Left ventricle myocardium inferior (tissue), 1 donor: ENCODE results near the gene GCK. TPM values are rescaled to one million over a fixed set of nuclear protein-coding genes. Genes with fewer than 3 reads are reported as not detected.

ENCODE experiments used
- DNase-seq: peaks from one replicate; pipeline ENCODE4 v3.0.0-alpha.2; 2020
- H3K27ac ChIP-seq: fragments of 200-600 bp; replicated peaks from 2 replicates; pipeline ENCODE4 v1.8.0; 2021
- H3K27me3 ChIP-seq: fragments of 200-600 bp; 2 replicates; pipeline ENCODE4 v1.8.0; 2021; ENCODE audit warnings: low read depth
- H3K36me3 ChIP-seq: fragments of 200-600 bp; 2 replicates; pipeline ENCODE4 v1.8.0; 2021
- H3K4me1 ChIP-seq: fragments of 200-600 bp; 2 replicates; pipeline ENCODE4 v1.8.0; 2021
- H3K4me3 ChIP-seq: fragments of 200-600 bp; 2 replicates; pipeline ENCODE4 v1.8.0; 2021; ENCODE audit warnings: mild to moderate bottlenecking, moderate library complexity
- H3K9me3 ChIP-seq: fragments of 200-600 bp; replicated peaks from 2 replicates; pipeline ENCODE4 v1.8.0; 2021
- intact Hi-C: fragments of 100-400 bp; cut with micrococcal nuclease; formaldehyde crosslinking; loops from one replicate; pipeline ENCODE4 v1.11.0; 2022
- total RNA-seq: library from RNA; stranded (reverse); fragmentation: NEBNext Ultra II Directional; extraction: Animal tissue kit (Norgen Biotek cat#: 25700); gene quantifications from one replicate; pipeline ENCODE4 v1.2.1, GENCODE V29; 2021
- TF ChIP-seq, protein P1 (sequence below): fragments of 200-600 bp; IDR thresholded peaks from 2 replicates; pipeline ENCODE4 v1.8.0; 2021; ENCODE audit warnings: antibody characterized with exemption, mild to moderate bottlenecking, borderline replicate concordance
- donor health status: DM: no; HTN: yes; CAD: no; lungs with severe emphysema.

GCK gene
- total RNA-seq, 1 donor from 2014 or later = 0.49 TPM

- DNase-seq = no peak
- Histone ChIP-seq H3K4me3 (no peak overlapping the region), H3K9me3 (no peaks in the 10 kb centered on the region), H3K27me3 (peaks cover 10% of the 10 kb centered on the region), H3K36me3 (no peaks in the 10 kb centered on the region), H3K4me1 (peaks cover 21% of the 10 kb centered on the region), H3K27ac (no peak overlapping the region)
- TF ChIP-seq, protein P1, sequence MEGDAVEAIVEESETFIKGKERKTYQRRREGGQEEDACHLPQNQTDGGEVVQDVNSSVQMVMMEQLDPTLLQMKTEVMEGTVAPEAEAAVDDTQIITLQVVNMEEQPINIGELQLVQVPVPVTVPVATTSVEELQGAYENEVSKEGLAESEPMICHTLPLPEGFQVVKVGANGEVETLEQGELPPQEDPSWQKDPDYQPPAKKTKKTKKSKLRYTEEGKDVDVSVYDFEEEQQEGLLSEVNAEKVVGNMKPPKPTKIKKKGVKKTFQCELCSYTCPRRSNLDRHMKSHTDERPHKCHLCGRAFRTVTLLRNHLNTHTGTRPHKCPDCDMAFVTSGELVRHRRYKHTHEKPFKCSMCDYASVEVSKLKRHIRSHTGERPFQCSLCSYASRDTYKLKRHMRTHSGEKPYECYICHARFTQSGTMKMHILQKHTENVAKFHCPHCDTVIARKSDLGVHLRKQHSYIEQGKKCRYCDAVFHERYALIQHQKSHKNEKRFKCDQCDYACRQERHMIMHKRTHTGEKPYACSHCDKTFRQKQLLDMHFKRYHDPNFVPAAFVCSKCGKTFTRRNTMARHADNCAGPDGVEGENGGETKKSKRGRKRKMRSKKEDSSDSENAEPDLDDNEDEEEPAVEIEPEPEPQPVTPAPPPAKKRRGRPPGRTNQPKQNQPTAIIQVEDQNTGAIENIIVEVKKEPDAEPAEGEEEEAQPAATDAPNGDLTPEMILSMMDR = no peak
- intact Hi-C loops = no loop called here
These were observed 81.9 kb downstream of the GCK start for GRCh38 chr7:44107116-44107960.

DNA sequence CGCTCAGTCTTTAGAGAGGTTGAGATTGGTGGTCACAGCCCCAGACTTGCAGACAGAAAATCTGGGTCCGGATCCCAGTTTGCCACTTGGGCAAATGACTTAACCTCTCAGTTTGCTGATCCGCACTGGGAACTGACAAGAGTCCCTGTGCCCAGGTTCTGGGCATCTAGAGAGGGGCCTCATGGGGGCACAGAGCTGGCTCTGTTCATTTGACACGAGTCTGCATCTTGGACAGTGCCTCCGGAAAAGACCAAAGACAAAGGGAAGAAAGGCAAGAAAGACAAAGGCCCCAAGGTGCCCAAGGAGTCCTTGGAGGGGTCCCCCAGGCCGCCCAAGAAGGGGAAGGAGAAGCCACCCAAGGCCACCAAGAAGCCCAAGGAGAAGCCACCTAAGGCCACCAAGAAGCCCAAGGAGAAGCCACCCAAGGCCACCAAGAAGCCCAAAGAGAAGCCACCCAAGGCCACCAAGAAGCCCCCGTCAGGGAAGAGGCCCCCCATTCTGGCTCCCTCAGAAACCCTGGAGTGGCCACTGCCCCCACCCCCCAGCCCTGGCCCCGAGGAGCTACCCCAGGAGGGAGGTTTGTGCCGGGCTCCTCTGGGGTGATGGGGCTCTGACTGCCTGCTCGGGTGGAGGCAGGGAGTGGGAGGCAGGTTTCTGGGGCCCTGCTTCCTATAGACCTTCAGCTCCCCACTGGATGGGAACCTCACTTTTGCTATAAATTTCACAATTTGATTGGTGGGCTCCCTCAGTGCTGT, 82.8 kb downstream of the GCK start:
- Histone ChIP-seq H3K9me3 (no peaks in the 10 kb centered on the region), H3K27me3 (peaks cover 10% of the 10 kb centered on the region), H3K4me1 (peaks cover 21% of the 10 kb centered on the region), H3K36me3 (no peaks in the 10 kb centered on the region), H3K27ac (no peak overlapping the region), H3K4me3 (no peak overlapping the region)
- DNase-seq = no peak
- TF ChIP-seq, protein P1 = no peak
- intact Hi-C loops = no loop called here

DNA sequence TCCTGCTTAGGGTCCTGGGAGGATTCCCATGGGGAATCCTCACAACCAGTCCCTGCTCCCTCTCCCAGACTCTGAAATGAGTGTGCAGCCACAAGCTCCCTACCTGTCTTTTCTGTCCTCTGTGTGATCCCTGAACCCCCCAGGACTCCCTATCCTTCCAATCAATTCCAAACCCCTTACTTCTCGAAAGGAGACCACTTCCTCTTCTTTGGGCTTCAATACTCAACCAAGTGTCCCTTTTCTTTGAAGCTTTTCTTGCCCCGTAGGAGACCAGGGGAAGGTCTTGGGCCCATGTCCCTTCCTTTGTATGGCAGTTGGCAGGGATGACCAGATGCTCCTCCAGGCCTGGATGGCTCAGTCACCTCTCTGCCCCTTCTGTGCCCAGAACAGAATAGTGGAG, 83.4 kb downstream of the GCK start:
- TF ChIP-seq, protein P1 = no peak
- no peaks in the 10 kb centered on the region for H3K9me3 ChIP-seq
- H3K4me1 ChIP-seq = peaks cover 25% of the 10 kb centered on the region
- peak overlapping the region; percentile 70 for H3K27ac ChIP-seq
- peak overlapping the region; percentile 69 for H3K4me3 ChIP-seq
- H3K36me3 ChIP-seq = no peaks in the 10 kb centered on the region
- intact Hi-C loops = no loop called here
- DNase-seq = no peak
- peaks cover 10% of the 10 kb centered on the region for H3K27me3 ChIP-seq

DNA sequence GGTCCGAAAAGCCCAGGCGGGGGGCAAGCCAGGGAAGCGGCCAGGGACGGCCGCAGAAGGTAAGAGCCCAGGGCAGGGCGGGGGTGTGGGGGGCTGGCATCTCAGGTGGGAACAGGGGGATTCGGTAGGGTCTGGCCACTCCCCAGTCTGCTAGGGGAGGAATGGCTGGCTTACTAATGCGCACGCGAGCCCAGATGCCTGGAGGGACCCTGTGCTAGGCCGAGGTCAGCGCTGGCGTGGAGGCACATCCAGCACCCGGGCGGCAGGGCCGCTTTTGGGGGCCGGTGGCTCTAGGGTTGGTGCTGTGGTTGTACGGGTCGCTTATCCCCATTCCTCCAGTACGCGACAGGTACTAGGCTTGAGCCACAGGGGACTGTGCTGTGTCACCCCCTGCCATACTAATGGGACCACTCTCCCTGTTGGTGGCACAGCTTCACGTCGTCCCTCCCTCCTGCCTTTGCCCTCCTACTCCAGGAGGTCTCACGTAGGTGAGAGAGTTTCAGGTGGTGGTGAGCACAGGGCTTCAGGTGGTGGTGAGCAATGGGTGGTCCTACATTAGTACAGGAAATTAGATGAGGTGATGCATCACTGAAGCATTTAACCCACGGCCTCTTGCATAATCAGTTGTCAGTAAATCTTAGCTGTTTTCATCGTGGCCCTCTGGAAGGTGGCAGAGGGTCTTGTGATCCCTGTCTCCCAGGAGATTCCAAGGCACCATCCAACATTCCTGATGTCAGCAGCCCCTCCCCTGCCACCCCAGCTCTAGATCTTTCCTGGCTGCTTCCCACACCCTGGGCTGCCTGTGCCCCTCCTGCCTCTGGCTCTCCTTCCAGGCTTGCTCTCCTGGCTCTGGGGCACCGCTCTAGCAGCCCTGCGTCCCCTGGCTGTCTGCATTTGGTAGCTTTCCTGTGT, 84.1 kb downstream of the GCK start:
- Histone ChIP-seq H3K4me1 (peaks cover 32% of the 10 kb centered on the region), H3K27me3 (peaks cover 10% of the 10 kb centered on the region), H3K36me3 (no peaks in the 10 kb centered on the region), H3K9me3 (no peaks in the 10 kb centered on the region), H3K27ac (peak overlapping the region; percentile 70), H3K4me3 (peak overlapping the region; percentile 69)
- intact Hi-C loops = no loop called here
- TF ChIP-seq, protein P1 = no peak
- DNase-seq = no peak
